ENCODE data around the gene INO80D.

- TF ChIP-seq CTCF (IDR thresholded peaks at IDR 0.05) (no peak), POLR2A (IDR thresholded peaks at IDR 0.05) (no peak)
Observed at GRCh38 chr2:205972113-205972512, 113.9 kb downstream of the INO80D start.
